ENCODE results near the gene CCDC83.

GRCh38 chr11:85965202-85965601 is 110.0 kb downstream of the CCDC83 start:
- TF ChIP-seq MAX (IDR thresholded peaks at IDR 0.05) = no peak
- no peak for TF ChIP-seq RAD21 (IDR thresholded peaks at IDR 0.05; ENCODE audit: low read depth)
- TF ChIP-seq REST (IDR thresholded peaks at IDR 0.05; ENCODE audit: low read depth) = no peak
